Endothelial cell of umbilical vein (primary cell): Measurements from ENCODE around the gene PODNL1. TPM values are rescaled to one million over a fixed set of nuclear protein-coding genes. Genes with fewer than 3 reads are reported as not detected.

Experiments used
- polyA plus RNA-seq, 4 experiments: library from polyadenylated mRNA; depleted of rRNA in 3 of 4; stranded (reverse) in 3 of 4; unstranded in 1 of 4; fragments of >200 nt; gene quantifications; 2 replicates each; pipeline versions ENCODE4 v1.2.1 to v1.2.3, GENCODE V29; 2011 to 2012; ENCODE audit warnings: missing spikeins in 1 of 4
- total RNA-seq: library from RNA; stranded (reverse); gene quantifications from 2 replicates; pipeline ENCODE4 v1.2.3, GENCODE V29; 2021

Gene PODNL1
- total and polyA plus RNA-seq, 2 donors (not counting 3 experiments of a cell fraction or from before 2014, with no cell fraction given) = 0.21 TPM; not detected in 1

Other genes starting within 250 kb of the PODNL1 start
- gene MRI1, start 173.9 kb downstream of the PODNL1 start, total RNA-seq = 42.3 and 56.2 TPM in 2 replicates
- 63.2 and 82.4 TPM in 2 replicates for gene MRI1, start 173.9 kb downstream of the PODNL1 start, polyA plus RNA-seq
- 113 and 126 TPM in 2 replicates for gene C19orf53, start 164.0 kb downstream of the PODNL1 start, total RNA-seq
- 205 and 239 TPM in 2 replicates for gene C19orf53, start 164.0 kb downstream of the PODNL1 start, polyA plus RNA-seq
- gene ZSWIM4, start 143.0 kb downstream of the PODNL1 start, total RNA-seq = 23.1 and 26.6 TPM in 2 replicates
- gene ZSWIM4, start 143.0 kb downstream of the PODNL1 start, polyA plus RNA-seq = 12.7 and 14.9 TPM in 2 replicates
- gene NANOS3, start 61.3 kb downstream of the PODNL1 start, total RNA-seq = 3.4 and 4.4 TPM in 2 replicates
- gene NANOS3, start 61.3 kb downstream of the PODNL1 start, polyA plus RNA-seq = 1.0 and 1.5 TPM in 2 replicates
- gene BRME1, start 32.3 kb downstream of the PODNL1 start, total RNA-seq = 1.5 and 2.5 TPM in 2 replicates
- 0.69 and 0.86 TPM in 2 replicates for gene BRME1, start 32.3 kb downstream of the PODNL1 start, polyA plus RNA-seq
- gene CC2D1A, start 32.2 kb downstream of the PODNL1 start, total RNA-seq = 29.8 and 33.7 TPM in 2 replicates
- 13.6 and 14.9 TPM in 2 replicates for gene CC2D1A, start 32.2 kb downstream of the PODNL1 start, polyA plus RNA-seq
- gene DCAF15, start 14.1 kb upstream of the PODNL1 start, total RNA-seq = 42.4 and 47.9 TPM in 2 replicates
- 41.9 and 50.5 TPM in 2 replicates for gene DCAF15, start 14.1 kb upstream of the PODNL1 start, polyA plus RNA-seq
- gene RFX1, start 67.9 kb upstream of the PODNL1 start, total RNA-seq = 14.4 and 14.7 TPM in 2 replicates
- gene RFX1, start 67.9 kb upstream of the PODNL1 start, polyA plus RNA-seq = 2.2 and 2.3 TPM in 2 replicates
- gene RLN3, start 89.7 kb upstream of the PODNL1 start, total RNA-seq = not detected in 2 replicates
- gene RLN3, start 89.7 kb upstream of the PODNL1 start, polyA plus RNA-seq = not detected in 2 replicates
- gene IL27RA, start 93.3 kb upstream of the PODNL1 start, total RNA-seq = 3.7 and 4.5 TPM in 2 replicates
- gene IL27RA, start 93.3 kb upstream of the PODNL1 start, polyA plus RNA-seq = 1.6 and 1.8 TPM in 2 replicates
- 0.31 TPM in 1 of 2 replicates, not detected in the other for gene PALM3, start 123.7 kb upstream of the PODNL1 start, total RNA-seq
- gene PALM3, start 123.7 kb upstream of the PODNL1 start, polyA plus RNA-seq = 0.08 TPM in 2 replicates
- gene MISP3, start 134.4 kb upstream of the PODNL1 start, total RNA-seq = 0.31 TPM in 1 of 2 replicates, not detected in the other
- gene MISP3, start 134.4 kb upstream of the PODNL1 start, polyA plus RNA-seq = 0.25 and 0.26 TPM in 2 replicates
- 0.55 TPM in 1 of 2 replicates, not detected in the other for gene C19orf67, start 147.4 kb upstream of the PODNL1 start, total RNA-seq
- not detected in 2 replicates for gene C19orf67, start 147.4 kb upstream of the PODNL1 start, polyA plus RNA-seq
- 35.2 and 35.9 TPM in 2 replicates for gene SAMD1, start 152.3 kb upstream of the PODNL1 start, total RNA-seq
- 13.8 and 14.1 TPM in 2 replicates for gene SAMD1, start 152.3 kb upstream of the PODNL1 start, polyA plus RNA-seq
- 97.5 and 110 TPM in 2 replicates for gene PRKACA, start 179.3 kb upstream of the PODNL1 start, total RNA-seq
- gene PRKACA, start 179.3 kb upstream of the PODNL1 start, polyA plus RNA-seq = 29.9 and 44.2 TPM in 2 replicates
- 37.1 and 39.1 TPM in 2 replicates for gene ASF1B, start 198.2 kb upstream of the PODNL1 start, total RNA-seq
- 36.6 and 42.4 TPM in 2 replicates for gene ASF1B, start 198.2 kb upstream of the PODNL1 start, polyA plus RNA-seq